KBM-7 (cell line): ENCODE measurements around the gene THADA.

Experiments
- DNase-seq: peaks from one replicate; pipeline ENCODE4 v3.0.0-alpha.2; 2015
- in situ Hi-C: fragments of 300-500 bp; cut with MboI; formaldehyde crosslinking; loops from 2 replicates; pipeline ENCODE4 v1.14.3; 2020; ENCODE audit warnings: low sequenced_read_pairs, low pct_unique_long_range_greater_than_20kb, mixed read lengths

Gene THADA

DNA sequence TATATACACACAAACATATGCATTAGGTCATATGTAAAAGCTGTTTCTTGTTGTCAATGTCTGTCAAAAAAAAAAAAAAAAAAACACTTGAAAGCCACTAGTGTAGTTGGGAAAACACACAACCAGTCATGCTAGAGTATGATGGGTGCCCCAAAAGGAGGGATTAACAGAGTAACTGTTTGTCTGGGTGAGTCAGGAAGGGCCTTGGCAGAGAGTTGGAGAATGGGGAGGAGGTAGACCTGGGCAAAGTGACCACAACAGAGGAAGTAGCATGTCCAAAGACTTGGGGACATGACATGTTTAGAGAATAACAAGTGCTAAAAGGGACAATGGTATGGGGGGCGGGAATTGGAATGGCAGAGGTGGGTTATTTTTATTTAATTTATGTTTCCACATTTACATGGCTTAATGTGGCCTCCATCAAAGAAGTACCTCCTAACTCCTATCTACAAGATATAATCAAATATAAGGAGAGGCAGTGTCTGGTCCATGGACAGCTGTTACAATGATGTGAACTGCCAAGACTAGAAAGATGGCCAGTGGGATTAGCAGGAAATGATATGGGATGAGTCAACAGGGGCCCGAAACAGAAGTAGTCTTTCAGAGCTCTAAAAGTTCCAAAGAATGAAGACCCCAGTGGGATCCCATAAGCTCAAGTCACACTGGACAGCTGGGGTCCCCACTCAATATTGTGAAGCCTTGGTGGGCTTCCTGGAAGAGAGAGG lies 269.6 kb downstream of the THADA start:
- in situ Hi-C loops: no loop called here
- peak; percentile 19 for DNase-seq

GRCh38 chr2:43325107-43325811 lies 270.6 kb downstream of the THADA start:
- in situ Hi-C loops: no loop called here
- DNase-seq: no peak

DNA sequence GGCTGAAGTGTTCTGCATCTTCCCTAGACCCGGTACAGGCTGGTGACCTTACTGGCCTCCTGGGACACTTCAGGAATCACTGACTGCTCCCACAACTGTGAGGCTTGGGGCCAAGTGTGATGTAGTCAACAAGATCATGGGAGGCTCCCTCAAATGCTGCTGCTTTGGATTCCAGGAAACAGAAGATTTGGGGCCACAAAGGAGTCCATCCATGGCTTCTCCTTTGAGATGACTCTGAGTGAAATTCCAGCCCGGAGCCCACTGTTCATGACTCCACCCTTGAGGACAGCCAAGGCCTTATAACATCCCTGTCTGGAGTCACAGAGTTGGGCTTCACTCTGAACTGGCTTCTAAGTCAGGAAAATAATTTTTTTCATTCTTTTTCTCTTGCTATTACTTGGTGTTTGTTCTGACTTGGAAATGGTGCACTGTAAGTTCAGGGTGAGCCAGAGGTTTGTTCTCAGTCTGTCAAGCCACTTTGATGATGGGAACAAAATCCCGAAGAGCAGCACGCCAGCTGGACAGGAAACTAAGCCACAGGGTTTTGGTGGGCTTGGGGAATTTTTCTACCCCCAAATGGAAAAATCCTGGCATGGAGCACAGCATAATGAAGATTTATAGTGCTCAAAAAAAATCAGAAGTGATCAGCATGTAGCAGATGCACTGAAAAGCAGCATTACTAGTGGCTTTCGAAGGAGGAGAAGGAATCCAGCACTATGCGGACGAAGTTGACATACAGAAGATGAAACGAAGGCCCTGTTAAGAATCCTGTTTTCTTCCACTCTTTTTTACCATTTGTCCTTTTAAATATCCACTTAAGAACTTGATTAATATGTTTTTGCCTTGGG lies 271.4 kb downstream of the THADA start:
- no peak for DNase-seq
- in situ Hi-C loops: no loop called here

DNA sequence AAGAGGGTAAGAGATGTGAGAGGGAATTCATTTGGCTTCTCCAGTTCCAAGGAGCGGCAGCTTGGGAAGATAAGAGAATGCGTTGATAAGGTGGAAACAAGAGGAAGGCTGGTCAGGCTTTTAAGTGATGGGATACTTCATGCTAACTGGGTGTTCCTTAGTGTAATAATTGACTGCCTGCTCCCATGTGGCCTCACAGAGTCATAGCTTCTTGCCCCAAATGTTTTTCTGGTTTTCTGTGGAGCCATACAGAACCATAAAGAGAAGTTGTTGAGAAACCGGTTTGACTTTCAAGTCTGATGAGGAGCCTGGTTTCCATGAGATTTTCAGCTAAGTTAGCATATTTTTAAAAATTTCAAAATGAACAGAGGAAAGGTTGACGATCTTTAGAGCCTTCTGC lies 272.0 kb downstream of the THADA start:
- in situ Hi-C loops: no loop called here
- no peak for DNase-seq

GRCh38 chr2:43321446-43321845 lies 274.4 kb downstream of the THADA start:
- in situ Hi-C loops: no loop called here
- DNase-seq: no peak

DNA sequence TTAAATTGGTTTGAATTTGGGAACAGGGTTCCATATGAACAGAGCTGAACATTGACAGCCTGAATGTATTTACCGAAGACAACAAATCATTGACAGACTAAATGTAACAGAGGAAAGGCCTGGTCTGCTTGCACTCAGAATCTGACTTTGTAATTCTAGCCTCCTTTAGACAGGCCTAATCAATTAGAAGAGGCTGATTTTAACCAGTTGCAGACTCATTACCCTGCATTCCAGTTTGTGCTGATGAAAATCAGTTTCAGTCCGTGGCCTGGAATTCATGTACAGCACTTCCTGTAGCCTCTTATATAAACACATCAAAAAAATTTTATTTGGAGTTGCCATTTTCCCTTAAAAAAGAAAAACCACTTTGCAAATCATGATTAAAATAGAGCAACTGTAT lies 276.3 kb downstream of the THADA start:
- in situ Hi-C loops: no loop called here
- no peak for DNase-seq

- in situ Hi-C loops: no loop called here
Observed at GRCh38 chr2:43318791-43319190, 277.0 kb downstream of the THADA start.

GRCh38 chr2:43317680-43318079 lies 278.2 kb downstream of the THADA start:
- in situ Hi-C loops: no loop called here

More at GRCh38 chr2:43318791-43319190, 277.0 kb downstream of the THADA start:
- no peak for DNase-seq

DNA sequence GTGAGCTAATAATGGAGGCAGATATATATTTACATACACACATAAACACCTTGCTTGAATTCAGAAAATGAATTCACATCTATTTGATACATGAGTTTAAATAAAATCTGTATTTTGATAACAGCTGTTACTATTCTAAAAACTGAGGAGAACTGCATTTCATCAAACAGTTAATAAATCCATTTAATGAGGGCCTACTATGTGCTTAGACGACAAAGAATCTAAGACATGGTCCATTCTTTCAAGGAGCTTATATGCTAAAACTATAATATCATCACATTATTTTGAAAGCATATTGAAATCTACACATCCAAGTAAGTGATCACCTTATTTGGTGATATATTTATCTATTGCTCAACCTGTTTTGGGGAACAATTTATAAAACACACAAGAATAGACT lies 278.6 kb downstream of the THADA start:
- DNase-seq: no peak
- in situ Hi-C loops: no loop called here

More at GRCh38 chr2:43317680-43318079, 278.2 kb downstream of the THADA start:
- DNase-seq: no peak

DNA sequence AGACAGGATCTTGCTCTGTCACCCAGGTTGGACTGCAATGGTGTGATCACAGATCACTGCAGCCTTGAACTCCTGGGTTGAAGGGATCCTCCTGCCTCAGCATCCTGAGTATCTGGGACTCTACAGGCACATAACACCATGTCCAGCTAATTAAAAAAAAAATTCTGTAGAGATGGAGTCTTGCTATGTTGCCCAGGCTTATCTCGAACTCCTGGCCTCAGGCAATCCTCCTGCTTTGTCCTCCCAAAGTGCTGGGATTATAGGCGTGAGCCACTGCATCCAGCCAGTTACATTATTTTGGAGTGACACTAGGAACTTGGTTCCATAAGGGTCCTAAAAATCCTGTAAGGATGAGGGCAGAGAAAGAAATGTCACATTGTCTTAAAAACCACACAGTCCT lies 280.4 kb downstream of the THADA start:
- no peak for DNase-seq

GRCh38 chr2:43314299-43314927 lies 281.4 kb downstream of the THADA start:
- no peak for DNase-seq
- in situ Hi-C loops: no loop called here

More for the DNA sequence above, 280.4 kb downstream of the THADA start:
- in situ Hi-C loops: no loop called here

DNA sequence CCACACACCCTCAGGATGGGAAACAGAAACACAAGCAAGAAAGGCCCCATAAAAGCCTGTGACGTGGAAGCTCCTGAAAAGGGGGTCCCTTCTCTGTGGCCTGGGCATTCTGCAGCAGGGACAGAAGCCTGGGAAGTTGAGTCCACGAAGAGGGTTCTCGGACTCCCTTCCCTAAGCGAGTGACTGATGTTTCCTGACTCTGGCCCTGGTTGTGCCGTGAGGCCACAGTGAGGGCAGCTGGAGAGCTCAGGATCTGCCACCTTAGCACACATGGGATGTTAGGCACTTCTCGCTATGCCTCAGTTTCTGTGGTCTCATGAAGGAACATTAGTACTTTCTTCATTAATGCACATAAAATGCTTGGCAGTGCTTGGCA lies 282.2 kb downstream of the THADA start:
- DNase-seq: no peak
- in situ Hi-C loops: no loop called here

- no peak for DNase-seq
- in situ Hi-C loops: no loop called here
Observed at GRCh38 chr2:43312755-43313641, 282.8 kb downstream of the THADA start.

DNA sequence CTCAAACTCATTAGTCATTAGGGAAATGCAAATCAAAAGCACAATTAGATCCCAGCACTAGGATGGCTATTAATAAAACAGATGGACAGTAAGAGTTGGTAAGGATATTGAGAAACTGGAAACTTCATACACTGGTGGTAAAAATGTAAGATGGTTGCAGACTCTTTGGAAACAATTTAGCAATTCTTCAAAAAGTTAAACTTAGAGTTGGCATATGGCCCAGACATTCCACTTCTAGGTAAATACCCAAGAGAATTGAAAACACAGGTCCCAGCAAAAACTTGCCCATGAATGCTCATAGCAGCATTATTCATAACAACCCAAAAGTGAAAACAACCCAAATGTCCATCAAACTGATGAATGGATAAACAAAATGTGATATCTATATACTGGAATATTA lies 284.6 kb downstream of the THADA start:
- in situ Hi-C loops: no loop called here
- DNase-seq: no peak

DNA sequence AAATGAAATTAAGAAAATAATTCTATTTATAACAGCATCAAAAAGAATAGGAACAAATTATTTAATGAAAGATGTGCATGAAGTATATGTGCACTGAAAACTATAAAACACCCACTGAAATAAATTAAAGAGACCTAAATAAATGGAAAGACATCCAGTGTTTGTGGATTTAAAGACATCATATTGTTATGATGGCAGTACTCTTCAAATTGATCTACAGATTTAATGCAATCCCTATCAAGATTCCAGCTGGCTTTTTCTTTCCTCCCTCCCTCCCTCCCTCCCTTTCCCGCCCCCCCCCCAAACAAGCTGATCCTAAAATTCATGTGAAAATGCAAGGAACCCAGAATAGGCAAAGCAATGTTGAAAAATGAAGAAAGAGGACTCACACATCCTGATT lies 285.9 kb downstream of the THADA start:
- in situ Hi-C loops: no loop called here
- DNase-seq: no peak

- no peak for DNase-seq
- in situ Hi-C loops: no loop called here
Observed at GRCh38 chr2:43307973-43308372, 287.9 kb downstream of the THADA start.

DNA sequence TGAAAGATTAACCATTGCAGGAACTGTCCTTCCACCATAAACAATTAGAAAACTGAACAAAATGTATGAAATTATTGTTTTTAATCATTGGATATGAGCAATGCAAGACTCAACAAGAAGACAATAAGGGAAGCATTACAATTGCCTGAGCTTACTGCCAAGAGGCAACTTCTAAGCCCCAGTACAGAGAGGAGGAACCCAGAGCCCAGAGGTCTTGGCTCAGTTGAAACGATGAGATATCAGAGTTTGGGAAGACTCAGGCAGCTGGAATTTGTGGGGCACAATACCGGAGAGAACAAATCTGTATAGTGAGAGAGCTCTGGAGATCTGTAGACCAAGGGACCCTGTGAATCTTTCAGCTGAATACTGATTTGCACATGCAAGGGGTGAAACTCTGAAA lies 288.8 kb downstream of the THADA start:
- DNase-seq: no peak
- in situ Hi-C loops: no loop called here

DNA sequence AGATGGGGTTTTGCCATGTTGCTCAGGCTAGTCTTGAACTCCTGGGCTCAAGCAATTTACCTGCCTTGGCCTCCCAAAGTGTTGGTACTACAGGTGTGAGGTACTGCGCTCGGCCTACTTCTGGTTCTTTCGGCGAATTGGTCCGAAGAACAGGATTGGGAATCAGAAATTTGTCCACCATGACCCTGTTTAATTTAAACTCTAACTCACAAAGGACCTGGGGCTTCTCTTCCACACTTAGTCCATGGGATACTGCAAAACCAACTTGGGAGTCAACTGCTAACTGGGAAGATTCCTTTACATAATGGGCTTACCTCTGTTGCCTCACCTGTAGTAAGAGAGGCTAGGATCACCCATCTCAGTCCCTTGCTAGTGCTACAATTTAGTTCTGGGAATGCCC lies 289.6 kb downstream of the THADA start:
- no peak for DNase-seq
- in situ Hi-C loops: no loop called here

DNA sequence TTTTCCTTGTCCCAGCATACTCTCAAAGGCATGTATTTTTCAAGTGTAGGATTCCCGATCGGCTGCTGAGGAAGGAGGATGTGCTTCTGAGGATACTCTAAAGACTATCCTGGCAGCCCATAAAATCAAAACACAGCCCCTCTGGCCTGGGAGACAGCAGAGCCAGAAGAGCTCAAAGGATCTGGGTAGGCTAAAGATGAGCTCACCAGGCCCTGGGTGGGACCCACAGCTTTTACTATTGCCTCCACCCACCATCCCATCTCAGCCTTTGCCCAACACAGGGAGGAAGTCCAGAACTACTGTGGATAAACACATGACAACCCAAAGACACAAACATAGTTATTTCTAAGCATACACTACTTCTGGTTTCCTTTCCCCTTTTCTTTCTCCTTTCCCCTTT lies 290.3 kb downstream of the THADA start:
- DNase-seq: no peak
- in situ Hi-C loops: no loop called here
